ENCODE results near the gene AADACL3.
"Not testable (repeated sequence)": the region's sequence is repeated elsewhere in the genome, so short reads cannot be mapped to it uniquely, and the experiment has no call there.

The AADACL3 gene

GRCh38 chr1:12715896-12716437 lies at the start of gene AADACL3:
Gene AADACL3, plus strand, starts transcription at chr1:12716110. Its CDS starts 67 bp downstream, at chr1:12716177.
- FAIRE-seq = no peak

GRCh38 chr1:12666141-12666735 lies 49.7 kb upstream of the AADACL3 start:
- no peak for FAIRE-seq

- no peak for FAIRE-seq
Measured at GRCh38 chr1:12669529-12670068, 46.3 kb upstream of the AADACL3 start.

GRCh38 chr1:12674358-12674757 lies 41.6 kb upstream of the AADACL3 start:
- FAIRE-seq = no peak

- FAIRE-seq = not testable (repeated sequence)
Measured at GRCh38 chr1:12676122-12676521, 39.8 kb upstream of the AADACL3 start.

- no peak for FAIRE-seq
Measured at GRCh38 chr1:12677565-12677964, 38.3 kb upstream of the AADACL3 start.

- no peak for FAIRE-seq
Measured at GRCh38 chr1:12678350-12678749, 37.6 kb upstream of the AADACL3 start.

GRCh38 chr1:12678820-12679219 lies 37.1 kb upstream of the AADACL3 start:
- FAIRE-seq = no peak

- FAIRE-seq = no peak
Measured at GRCh38 chr1:12690156-12690555, 25.8 kb upstream of the AADACL3 start.

GRCh38 chr1:12692967-12693782 lies 22.7 kb upstream of the AADACL3 start:
- FAIRE-seq = no peak

GRCh38 chr1:12696658-12697057 lies 19.3 kb upstream of the AADACL3 start:
- FAIRE-seq = no peak

GRCh38 chr1:12697397-12697796 lies 18.5 kb upstream of the AADACL3 start:
- no peak for FAIRE-seq

- no peak for FAIRE-seq
Measured at GRCh38 chr1:12703821-12704451, 12.0 kb upstream of the AADACL3 start.

- no peak for FAIRE-seq
Measured at GRCh38 chr1:12706061-12706460, 9.8 kb upstream of the AADACL3 start.

- FAIRE-seq = no peak
Measured at GRCh38 chr1:12708396-12709090, 7.4 kb upstream of the AADACL3 start.

GRCh38 chr1:12709091-12709491 lies 6.8 kb upstream of the AADACL3 start:
- no peak for FAIRE-seq

- no peak for FAIRE-seq
Measured at GRCh38 chr1:12709696-12710095, 6.2 kb upstream of the AADACL3 start.

- no peak for FAIRE-seq
Measured at GRCh38 chr1:12711536-12711935, 4.4 kb upstream of the AADACL3 start.

GRCh38 chr1:12712076-12712475 lies 3.8 kb upstream of the AADACL3 start:
- FAIRE-seq = no peak

GRCh38 chr1:12712929-12713328 lies 3.0 kb upstream of the AADACL3 start:
- FAIRE-seq = no peak

GRCh38 chr1:12713651-12714050 lies 2.3 kb upstream of the AADACL3 start:
- FAIRE-seq = not testable (repeated sequence)

GRCh38 chr1:12714710-12715475 lies 1.0 kb upstream of the AADACL3 start:
- FAIRE-seq = no peak
